ENCODE measurements around the gene ETFRF1.

ETFRF1 gene

DNA sequence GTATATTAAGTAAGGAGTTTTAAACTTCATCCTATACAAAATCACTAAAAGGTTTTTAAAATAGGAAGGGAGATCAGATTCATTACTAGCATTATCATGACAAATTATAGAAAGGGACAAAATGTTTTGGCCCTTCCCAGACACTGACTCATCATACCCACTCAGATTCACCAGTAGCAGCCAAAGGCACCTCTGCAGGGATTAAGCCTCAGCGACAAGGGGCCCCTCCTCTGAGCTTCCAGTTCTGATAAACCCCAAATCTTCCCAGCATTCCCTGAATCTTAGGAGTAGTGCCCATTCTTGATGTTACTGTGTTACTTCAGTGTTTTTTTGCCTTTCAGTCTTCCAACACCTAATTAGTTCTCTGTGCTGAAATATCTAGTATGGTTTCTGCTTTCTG lies 41.2 kb downstream of the ETFRF1 start:
- DNase-seq, result no peak

- DNase-seq, result no peak
Observed at GRCh38 chr12:25236626-25237025, 41.6 kb downstream of the ETFRF1 start.

DNA sequence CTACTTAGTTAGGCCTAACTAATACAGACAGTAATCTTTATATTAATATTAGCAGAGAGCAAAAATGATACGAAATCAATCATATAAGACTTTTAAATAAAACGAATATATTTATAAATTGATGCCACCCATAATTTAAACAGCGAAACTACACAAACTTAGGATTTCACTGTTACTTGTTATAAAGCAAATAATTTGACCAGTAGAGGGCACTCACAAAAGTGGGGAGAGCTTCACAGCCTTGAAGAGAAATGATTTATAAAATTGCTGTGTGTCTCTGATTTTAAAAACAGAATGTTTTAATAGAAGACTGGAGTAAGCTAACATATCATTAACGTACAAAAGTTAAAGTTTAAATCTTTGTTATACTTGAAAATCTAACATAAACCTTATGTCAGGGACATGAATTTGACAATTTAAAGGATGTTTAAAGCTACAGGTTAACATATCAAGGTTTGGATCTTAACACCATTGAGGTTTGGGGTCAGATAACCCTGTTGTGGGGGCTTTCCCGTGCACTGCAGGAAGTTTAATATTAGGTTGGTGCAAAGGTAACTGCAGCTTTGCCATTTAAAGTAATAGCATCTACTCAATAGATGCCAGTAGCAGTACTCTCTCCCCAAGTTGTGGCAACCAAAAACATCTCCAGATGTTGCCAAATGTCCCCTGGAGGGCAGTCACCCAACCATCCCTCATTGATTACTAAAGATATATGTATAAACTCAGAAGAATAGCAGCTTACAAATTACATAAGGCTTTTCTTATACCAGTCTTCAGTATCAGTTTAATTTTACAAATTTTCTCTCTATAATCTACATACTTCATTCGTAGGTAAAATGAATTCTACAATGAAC lies 46.4 kb downstream of the ETFRF1 start:
- DNase-seq, result no peak

DNA sequence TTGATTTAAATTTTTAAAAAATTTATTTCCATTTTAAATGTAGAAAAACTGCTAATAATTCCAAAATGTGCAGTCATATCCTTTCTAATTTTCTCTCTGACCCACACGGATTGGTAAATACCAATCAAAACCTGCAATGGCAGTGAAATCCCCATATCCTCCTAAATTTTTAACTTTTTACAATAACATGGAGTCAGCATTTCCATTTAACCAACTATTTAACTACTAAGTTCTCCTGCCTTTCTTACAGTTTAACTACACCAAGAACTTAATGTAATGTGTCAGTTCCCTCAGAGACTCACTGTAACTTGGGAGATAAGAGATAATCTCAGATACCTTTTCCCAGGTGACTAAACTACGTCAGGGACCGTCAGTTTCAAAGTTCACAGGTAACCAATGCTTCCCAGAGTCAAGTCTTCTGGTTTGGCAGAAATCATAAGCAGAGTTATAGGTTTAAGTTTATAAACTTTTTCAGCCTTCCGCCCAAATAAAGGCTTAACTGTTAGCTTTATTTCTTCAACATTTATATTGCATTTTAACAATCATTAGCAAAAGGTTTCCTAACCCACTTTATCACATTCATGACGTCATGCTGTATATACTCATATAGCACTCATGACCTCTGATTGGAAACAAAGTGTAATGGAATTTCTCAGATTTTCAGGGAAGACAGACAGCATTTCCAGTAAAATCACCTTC lies 48.1 kb downstream of the ETFRF1 start:
- DNase-seq, result no peak

GRCh38 chr12:25243680-25243990 lies 48.6 kb downstream of the ETFRF1 start:
- DNase-seq, result no peak

DNA sequence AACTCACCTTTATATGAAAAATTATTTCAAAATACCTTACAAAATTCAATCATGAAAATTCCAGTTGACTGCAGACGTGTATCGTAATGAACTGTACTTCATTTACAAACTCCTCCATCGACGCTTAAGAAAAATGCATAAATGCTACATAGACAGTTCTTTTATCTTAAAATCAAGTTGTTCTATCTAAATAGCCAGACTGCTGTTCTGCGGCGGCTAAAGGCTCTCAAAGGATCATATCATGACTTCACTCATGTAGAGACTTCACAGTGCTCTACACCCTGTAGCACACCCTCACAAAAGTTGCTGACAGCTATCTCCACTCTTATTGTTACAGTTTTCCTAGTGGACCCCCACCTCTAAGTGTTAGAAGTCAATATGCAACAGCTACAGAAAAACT lies 50.5 kb downstream of the ETFRF1 start:
- no peak for DNase-seq

DNA sequence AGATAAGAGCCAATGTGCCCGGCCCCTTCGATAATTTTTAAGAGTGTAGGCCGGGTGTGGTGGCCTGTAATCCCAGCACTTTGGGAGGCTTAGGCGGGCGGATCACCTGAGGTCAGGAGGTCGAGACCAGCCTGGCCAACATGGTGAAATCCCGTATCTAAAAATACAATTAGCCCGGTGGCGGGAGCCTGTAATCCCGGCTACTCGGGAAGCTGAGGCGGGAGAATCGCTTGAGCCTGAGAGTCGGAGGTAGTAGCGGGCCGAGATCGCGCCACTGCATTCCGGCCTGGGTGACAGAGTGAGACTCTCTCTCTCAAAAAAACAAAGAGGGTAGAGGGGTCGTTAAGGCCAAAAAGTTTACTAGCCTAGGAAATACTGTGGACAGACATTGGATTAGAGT lies 53.1 kb downstream of the ETFRF1 start:
- DNase-seq, result no peak

DNA sequence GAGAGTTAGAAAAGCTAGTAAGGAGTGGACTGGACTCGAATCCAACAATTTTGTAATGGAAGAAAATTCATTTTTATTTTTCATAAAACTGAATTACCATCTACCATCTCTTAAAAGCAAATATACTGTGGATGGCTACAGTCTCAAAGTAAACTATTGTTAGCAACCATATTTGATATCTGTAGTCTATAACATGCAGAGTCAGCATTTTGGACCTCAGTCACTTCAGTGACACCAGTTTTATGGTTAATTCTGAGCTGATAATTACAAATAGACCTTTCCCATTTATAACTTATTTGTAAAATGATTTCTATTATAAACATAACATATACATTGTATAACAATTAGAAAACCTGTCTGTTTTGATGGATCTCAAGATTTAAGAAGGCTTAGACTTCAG lies 53.7 kb downstream of the ETFRF1 start:
- no peak for DNase-seq

DNA sequence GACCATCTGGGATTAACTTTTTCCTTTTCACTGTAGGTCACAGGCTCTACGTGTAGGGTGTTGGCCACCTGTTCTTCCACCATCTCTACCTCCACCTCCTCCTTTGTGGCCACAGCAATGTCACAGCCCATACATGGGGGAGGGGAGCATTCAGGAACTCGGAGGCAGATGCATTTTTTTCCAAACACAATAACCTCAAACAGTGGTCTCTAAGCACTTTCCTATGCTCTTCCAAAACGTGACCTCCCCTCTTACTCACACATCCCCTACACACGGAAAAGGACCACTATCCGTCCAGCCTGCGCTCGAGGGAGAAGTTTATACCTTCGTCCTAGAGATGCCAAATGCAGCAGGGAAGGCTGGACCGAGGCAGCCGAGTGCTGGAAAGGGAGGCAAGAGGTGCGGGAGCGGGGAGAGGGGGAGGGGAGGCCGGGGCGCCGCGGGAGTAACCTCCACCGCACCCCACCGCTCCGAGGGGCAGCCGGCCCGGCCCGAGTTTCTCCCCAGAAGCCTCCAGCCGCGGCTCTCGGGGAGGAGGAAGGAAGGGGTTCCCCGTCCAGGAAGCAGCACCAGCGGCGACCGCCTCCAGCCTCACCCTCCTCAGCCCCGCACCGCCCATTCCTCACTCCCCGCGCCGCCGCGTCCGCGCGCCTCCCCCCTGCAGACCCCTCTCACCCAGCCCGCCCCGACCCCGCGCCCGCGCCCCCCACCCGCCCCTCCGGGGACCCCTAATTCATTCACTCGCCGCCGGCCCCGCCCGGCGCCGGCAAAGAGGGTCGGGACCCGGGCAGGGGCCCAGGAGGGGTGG lies 55.1 kb downstream of the ETFRF1 start:
- DNase-seq, result peak; percentile 61

DNA sequence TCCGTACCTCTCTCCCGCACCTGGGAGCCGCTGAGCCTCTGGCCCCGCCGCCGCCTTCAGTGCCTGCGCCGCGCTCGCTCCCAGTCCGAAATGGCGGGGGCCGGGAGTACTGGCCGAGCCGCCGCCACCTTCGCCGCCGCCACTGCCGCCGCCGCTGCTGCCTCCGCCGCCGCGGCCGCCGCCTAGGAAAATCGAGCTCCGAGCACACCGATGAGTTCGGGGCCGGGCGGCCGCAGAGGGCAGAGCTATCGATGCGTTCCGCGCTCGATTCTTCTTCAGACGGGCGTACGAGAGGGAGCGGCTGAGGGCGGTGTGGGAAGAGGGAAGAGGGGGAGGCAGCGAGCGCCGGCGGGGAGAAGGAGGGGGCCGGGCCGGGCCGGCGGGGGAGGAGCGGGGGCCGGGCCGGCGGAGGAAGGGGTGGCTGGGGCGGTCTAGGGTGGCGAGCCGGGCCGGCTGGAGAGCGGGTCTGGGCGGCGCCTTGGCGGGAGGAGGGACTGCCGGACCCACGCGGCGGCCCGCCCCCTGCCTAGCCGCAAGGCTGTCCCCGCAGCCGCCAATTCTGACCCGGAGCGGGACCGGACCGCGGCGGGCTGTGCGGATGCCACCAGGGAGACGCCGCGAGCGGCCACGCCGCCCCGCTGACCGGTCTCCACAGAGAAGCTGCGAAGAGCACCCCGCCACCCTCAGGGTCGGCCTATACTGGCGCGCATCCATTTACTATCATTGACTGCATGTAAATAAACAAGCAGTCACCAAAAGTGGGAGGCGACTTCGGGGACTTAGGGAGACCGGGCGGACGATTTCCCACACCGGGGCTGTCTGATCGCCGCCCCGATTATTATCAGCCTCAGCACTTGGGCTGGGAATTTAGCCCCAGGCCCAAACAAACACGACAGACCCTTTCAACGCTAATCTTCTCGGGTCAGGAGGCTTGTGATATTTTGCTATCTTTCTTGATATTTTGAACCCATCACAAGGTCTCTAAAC lies 56.0 kb downstream of the ETFRF1 start, which contains the start of gene KRAS:
Gene KRAS (minus strand): TSS at position 186 of the 987 bp plus-strand sequence.
- DNase-seq, result peak; percentile 90

- DNase-seq, result no peak
Observed at GRCh38 chr12:25251769-25252168, 56.7 kb downstream of the ETFRF1 start.

DNA sequence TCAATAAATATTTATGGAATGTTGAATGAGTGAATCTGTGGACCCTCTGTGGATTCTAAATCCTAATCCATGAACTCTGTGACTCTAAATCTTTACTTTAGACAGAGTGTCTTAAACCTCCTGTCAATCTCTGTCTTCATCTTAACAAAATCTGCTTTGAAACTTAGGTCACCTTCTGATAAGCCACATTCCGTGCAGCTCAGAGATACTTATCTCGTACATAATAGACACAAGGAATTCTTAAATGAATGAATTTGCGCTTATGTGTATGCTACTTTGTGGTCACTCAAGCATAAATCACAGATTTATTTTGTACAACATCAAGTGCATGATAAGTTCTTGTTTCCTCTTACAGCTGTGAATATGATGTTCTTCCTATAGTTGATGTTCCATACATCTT lies 57.9 kb downstream of the ETFRF1 start:
- no peak for DNase-seq

GRCh38 chr12:25253371-25254068 lies 58.5 kb downstream of the ETFRF1 start:
- DNase-seq, result no peak

DNA sequence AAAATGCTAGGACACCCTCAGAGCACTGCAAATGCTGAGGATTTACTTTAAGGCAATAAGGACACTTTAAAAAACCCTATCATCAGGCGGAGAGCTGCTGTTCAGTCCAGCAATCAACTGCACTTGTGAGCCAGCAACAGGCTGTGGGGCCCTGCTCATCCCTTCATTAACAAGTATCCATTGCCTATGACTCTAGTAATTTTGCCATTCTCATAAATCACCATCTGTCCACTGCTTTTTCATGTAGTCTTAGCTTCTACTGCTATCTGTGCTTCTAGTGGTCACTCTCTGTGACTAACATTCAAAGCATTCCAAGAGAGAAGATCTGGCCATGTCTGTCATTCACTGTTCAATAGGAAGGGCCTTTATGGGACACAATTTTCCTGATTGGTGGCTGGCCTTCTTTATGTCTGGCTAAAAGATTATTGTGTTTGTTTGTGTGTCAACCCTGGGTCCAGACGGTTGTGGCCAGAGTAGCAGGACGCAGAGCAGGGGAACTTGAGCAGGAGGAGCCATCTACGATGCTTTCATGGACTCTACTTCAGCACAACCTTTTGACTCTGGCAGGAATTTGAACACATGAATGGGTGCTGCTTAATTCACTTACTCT lies 59.3 kb downstream of the ETFRF1 start:
- no peak for DNase-seq

All from activated CD4-positive, CD25-positive, alpha-beta regulatory T cell treated with anti-CD3 and anti-CD28 coated beads, Interleukin-2, amount 50 U/mL, for 72 hours (primary cell).